GM12873 (cell line): ENCODE data around the gene STK24.

Experiments
- TF ChIP-seq, protein P1 (sequence below): IDR thresholded peaks from 2 replicates; pipeline ENCODE4 v1.5.1; 2012; ENCODE audit warnings: low read depth, mild to moderate bottlenecking, moderate library complexity, low read length, control low read depth; ENCODE audit not compliant: insufficient read depth; ENCODE audit errors: missing control alignments

Gene STK24

GRCh38 chr13:98515818-98516465 lies 61.0 kb downstream of the STK24 start:
- TF ChIP-seq, protein P1, sequence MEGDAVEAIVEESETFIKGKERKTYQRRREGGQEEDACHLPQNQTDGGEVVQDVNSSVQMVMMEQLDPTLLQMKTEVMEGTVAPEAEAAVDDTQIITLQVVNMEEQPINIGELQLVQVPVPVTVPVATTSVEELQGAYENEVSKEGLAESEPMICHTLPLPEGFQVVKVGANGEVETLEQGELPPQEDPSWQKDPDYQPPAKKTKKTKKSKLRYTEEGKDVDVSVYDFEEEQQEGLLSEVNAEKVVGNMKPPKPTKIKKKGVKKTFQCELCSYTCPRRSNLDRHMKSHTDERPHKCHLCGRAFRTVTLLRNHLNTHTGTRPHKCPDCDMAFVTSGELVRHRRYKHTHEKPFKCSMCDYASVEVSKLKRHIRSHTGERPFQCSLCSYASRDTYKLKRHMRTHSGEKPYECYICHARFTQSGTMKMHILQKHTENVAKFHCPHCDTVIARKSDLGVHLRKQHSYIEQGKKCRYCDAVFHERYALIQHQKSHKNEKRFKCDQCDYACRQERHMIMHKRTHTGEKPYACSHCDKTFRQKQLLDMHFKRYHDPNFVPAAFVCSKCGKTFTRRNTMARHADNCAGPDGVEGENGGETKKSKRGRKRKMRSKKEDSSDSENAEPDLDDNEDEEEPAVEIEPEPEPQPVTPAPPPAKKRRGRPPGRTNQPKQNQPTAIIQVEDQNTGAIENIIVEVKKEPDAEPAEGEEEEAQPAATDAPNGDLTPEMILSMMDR = no peak

DNA sequence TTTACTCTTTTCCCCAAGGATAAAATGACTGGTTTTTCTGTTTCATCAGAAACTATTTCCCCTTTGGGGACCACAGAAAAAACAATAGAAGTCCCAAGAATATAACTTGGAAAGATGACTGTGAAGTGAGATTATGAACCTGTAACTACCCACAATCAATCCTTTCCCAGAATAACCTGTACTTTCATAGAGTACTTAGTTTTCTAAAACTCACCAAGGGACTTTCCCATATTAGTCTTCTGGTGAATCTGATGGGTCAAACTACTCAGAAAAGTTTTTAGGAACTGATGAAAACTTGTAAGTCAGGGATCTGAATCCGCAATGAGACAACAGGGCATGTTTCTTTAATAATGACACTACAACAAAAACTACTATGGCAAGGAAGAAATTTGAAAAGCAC lies 62.6 kb downstream of the STK24 start:
- TF ChIP-seq, protein P1 = no peak

- TF ChIP-seq, protein P1 = no peak
These were observed 63.1 kb downstream of the STK24 start for GRCh38 chr13:98513837-98514236.

- TF ChIP-seq, protein P1 = no peak
These were observed 63.9 kb downstream of the STK24 start for GRCh38 chr13:98512774-98513665.

- TF ChIP-seq, protein P1 = no peak
These were observed 65.5 kb downstream of the STK24 start for GRCh38 chr13:98511435-98511834.

- TF ChIP-seq, protein P1 = no peak
These were observed 66.8 kb downstream of the STK24 start for GRCh38 chr13:98510156-98510509.
